Astrocyte of the cerebellum (primary cell): ENCODE results near the gene TAAR8.

Experiments
- DNase-seq: peaks from one replicate; pipeline ENCODE4 v3.0.0-alpha.2; 2011; ENCODE audit warnings: low read depth
- H3K4me3 ChIP-seq: 2 replicates; pipeline ENCODE4 v1.5.1; 2011; ENCODE audit warnings: mild to moderate bottlenecking, low read depth, low read length, moderate library complexity
- CTCF ChIP-seq: IDR thresholded peaks from 2 replicates; pipeline ENCODE4 v1.5.1; 2012; ENCODE audit warnings: low read length, low read depth, moderate library complexity, mild to moderate bottlenecking; ENCODE audit errors: missing control alignments
- in situ Hi-C: cut with HindIII; loops from 2 replicates; pipeline ENCODE4 v1.10.0; 2017; ENCODE audit warnings: low sequenced_read_pairs

TAAR8 gene

GRCh38 chr6:132552372-132552771, at the start of gene TAAR8:
TAAR8 (plus strand) TSS chr6:132552672; CDS start chr6:132552693, 21 bp downstream.
- no peak within 1 kb of the TSS for H3K4me3 ChIP-seq
- no peak for TF ChIP-seq CTCF
- in situ Hi-C loops = no loop called here
- no peak for DNase-seq

GRCh38 chr6:132504757-132505156, 47.7 kb upstream of the TAAR8 start:
- DNase-seq = no peak
- in situ Hi-C loops = no loop called here
- TF ChIP-seq CTCF = no peak
- no peak overlapping the region for H3K4me3 ChIP-seq

- in situ Hi-C loops = no loop called here
- no peak for DNase-seq
These were observed 47.3 kb upstream of the TAAR8 start for GRCh38 chr6:132505158-132505557.

GRCh38 chr6:132506461-132506860, 46.0 kb upstream of the TAAR8 start:
- no peak for TF ChIP-seq CTCF
- in situ Hi-C loops = no loop called here
- DNase-seq = no peak
- H3K4me3 ChIP-seq = no peak overlapping the region

More at GRCh38 chr6:132505158-132505557, 47.3 kb upstream of the TAAR8 start:
- no peak overlapping the region for H3K4me3 ChIP-seq
- TF ChIP-seq CTCF = no peak

GRCh38 chr6:132506869-132507808, 45.3 kb upstream of the TAAR8 start:
- DNase-seq = no peak
- no peak overlapping the region for H3K4me3 ChIP-seq
- no peak for TF ChIP-seq CTCF
- in situ Hi-C loops = no loop called here

- in situ Hi-C loops = no loop called here
- DNase-seq = no peak
- no peak for TF ChIP-seq CTCF
- peak overlapping the region; percentile 74 for H3K4me3 ChIP-seq
These were observed 41.2 kb upstream of the TAAR8 start for GRCh38 chr6:132511210-132511830.
